Globus pallidus (tissue), 1 donor: Measurements from ENCODE around the gene CCL24.
"Not testable (repeated sequence)": the region's sequence is repeated elsewhere in the genome, so short reads cannot be mapped to it uniquely, and the experiment has no call there.

Source experiments
- DNase-seq: peaks from one replicate; pipeline ENCODE4 v3.0.0-alpha.2; 2015; ENCODE audit warnings: low spot score

The CCL24 gene

GRCh38 chr7:75819711-75820110 is 6.1 kb upstream of the CCL24 start:
- no peak for DNase-seq

- no peak for DNase-seq
Measured at GRCh38 chr7:75818472-75818871, 4.9 kb upstream of the CCL24 start.

GRCh38 chr7:75817116-75817515 is 3.5 kb upstream of the CCL24 start:
- DNase-seq, result no peak

GRCh38 chr7:75815418-75816064 is 1.9 kb upstream of the CCL24 start:
- no peak for DNase-seq

GRCh38 chr7:75814407-75814947 is 871 bp upstream of the CCL24 start:
- no peak for DNase-seq

GRCh38 chr7:75813084-75813483 is 522 bp downstream of the CCL24 start:
- DNase-seq, result no peak

- DNase-seq, result no peak
Measured at GRCh38 chr7:75811894-75812678, 1.5 kb downstream of the CCL24 start.

GRCh38 chr7:75809396-75809795 is 4.2 kb downstream of the CCL24 start:
- DNase-seq, result no peak

GRCh38 chr7:75808106-75808505 is 5.5 kb downstream of the CCL24 start:
- no peak for DNase-seq

- no peak for DNase-seq
Measured at GRCh38 chr7:75807452-75807851, 6.2 kb downstream of the CCL24 start.

GRCh38 chr7:75806560-75807307 is 6.9 kb downstream of the CCL24 start:
- DNase-seq, result no peak

- no peak for DNase-seq
Measured at GRCh38 chr7:75804705-75805104, 8.9 kb downstream of the CCL24 start.

- DNase-seq, result no peak
Measured at GRCh38 chr7:75804004-75804403, 9.6 kb downstream of the CCL24 start.

GRCh38 chr7:75802552-75802821 is 11.1 kb downstream of the CCL24 start:
- DNase-seq, result no peak

GRCh38 chr7:75798770-75799169 is 14.8 kb downstream of the CCL24 start:
- no peak for DNase-seq

- no peak for DNase-seq
Measured at GRCh38 chr7:75796420-75796819, 17.2 kb downstream of the CCL24 start.

- no peak for DNase-seq
Measured at GRCh38 chr7:75795831-75796285, 17.7 kb downstream of the CCL24 start.

GRCh38 chr7:75793676-75794075 is 19.9 kb downstream of the CCL24 start:
- no peak for DNase-seq

GRCh38 chr7:75792567-75792966 is 21.0 kb downstream of the CCL24 start:
- DNase-seq, result not testable (repeated sequence)

- no peak for DNase-seq
Measured at GRCh38 chr7:75789361-75789924, 24.2 kb downstream of the CCL24 start.

GRCh38 chr7:75788154-75788847 is 25.3 kb downstream of the CCL24 start:
- not testable (repeated sequence) for DNase-seq

- DNase-seq, result not testable (repeated sequence)
Measured at GRCh38 chr7:75783058-75783457, 30.5 kb downstream of the CCL24 start.
